Activated CD4-positive, alpha-beta T cell treated with anti-CD3 and anti-CD28 coated beads for 36 hours (primary cell): ENCODE results near the gene DLEU7. TPM values are rescaled to one million over a fixed set of nuclear protein-coding genes. Genes with fewer than 3 reads are reported as not detected.

ENCODE experiments used
- ATAC-seq: fragments of 200-7000 bp; cut with Tn5 transposase; one replicate; pipeline ENCODE4 v1.10.0; 2021; ENCODE audit warnings: mild to moderate bottlenecking, moderate library complexity
- CTCF ChIA-PET: fragments of 350-600 bp; sonication (Branson Sonifier 250); formaldehyde crosslinking; loops from one replicate; lab custom pipeline; 2021; ENCODE audit warnings: antibody characterized with exemption; lab: Charles Lee
- POLR2A ChIA-PET: fragments of 350-600 bp; sonication (Branson Sonifier 250); formaldehyde crosslinking; loops from one replicate; lab custom pipeline; 2021; ENCODE audit warnings: antibody characterized with exemption, inconsistent platforms; lab: Charles Lee
- DNase-seq: peaks from one replicate; pipeline ENCODE4 v3.0.0-alpha.2; 2020
- H3K27ac Mint-ChIP-seq: one replicate; pipeline ENCODE4 v1.8.0; 2021; ENCODE audit warnings: mixed read lengths
- H3K27me3 Mint-ChIP-seq: one replicate; pipeline ENCODE4 v1.8.0; 2021; ENCODE audit warnings: mixed read lengths
- H3K36me3 Mint-ChIP-seq: one replicate; pipeline ENCODE4 v1.8.0; 2021; ENCODE audit warnings: low read depth, mixed read lengths
- H3K4me1 Mint-ChIP-seq: one replicate; pipeline ENCODE4 v1.8.0; 2021; ENCODE audit warnings: mixed read lengths
- H3K4me3 Mint-ChIP-seq: one replicate; pipeline ENCODE4 v1.8.0; 2021; ENCODE audit warnings: mild to moderate bottlenecking, moderate library complexity, mixed read lengths
- H3K9me3 Mint-ChIP-seq: one replicate; pipeline ENCODE4 v1.8.0; 2021; ENCODE audit warnings: low read depth, mixed read lengths
- intact Hi-C, 2 experiments: fragments of 100-400 bp; cut with DNase I in 1 of 2; cut with micrococcal nuclease in 1 of 2; formaldehyde crosslinking; loops; one replicate each; pipeline versions ENCODE4 v1.14.2 to v1.15.1; 2022 to 2024; cut with DNase I, micrococcal nuclease
- total RNA-seq, 2 experiments: library from RNA; stranded (reverse); gene quantifications; one replicate each; pipeline ENCODE4 v1.2.3, GENCODE V29; 2021

The DLEU7 gene
- total RNA-seq, 2 experiments from 2014 or later, result not detected

- Mint-ChIP-seq H3K27ac (no peak overlapping the region), H3K27me3 (no peaks in the 10 kb centered on the region), H3K9me3 (no peaks in the 10 kb centered on the region), H3K36me3 (no peaks in the 10 kb centered on the region), H3K4me1 (no peaks in the 10 kb centered on the region), H3K4me3 (no peak overlapping the region)
- CTCF ChIA-PET, result no interaction called here
- intact Hi-C loops, result no loop called here
- no peak for ATAC-seq
- POLR2A ChIA-PET, result no interaction called here
- no peak for DNase-seq
These were observed 50.5 kb downstream of the DLEU7 start for GRCh38 chr13:50793026-50793425.

DNA sequence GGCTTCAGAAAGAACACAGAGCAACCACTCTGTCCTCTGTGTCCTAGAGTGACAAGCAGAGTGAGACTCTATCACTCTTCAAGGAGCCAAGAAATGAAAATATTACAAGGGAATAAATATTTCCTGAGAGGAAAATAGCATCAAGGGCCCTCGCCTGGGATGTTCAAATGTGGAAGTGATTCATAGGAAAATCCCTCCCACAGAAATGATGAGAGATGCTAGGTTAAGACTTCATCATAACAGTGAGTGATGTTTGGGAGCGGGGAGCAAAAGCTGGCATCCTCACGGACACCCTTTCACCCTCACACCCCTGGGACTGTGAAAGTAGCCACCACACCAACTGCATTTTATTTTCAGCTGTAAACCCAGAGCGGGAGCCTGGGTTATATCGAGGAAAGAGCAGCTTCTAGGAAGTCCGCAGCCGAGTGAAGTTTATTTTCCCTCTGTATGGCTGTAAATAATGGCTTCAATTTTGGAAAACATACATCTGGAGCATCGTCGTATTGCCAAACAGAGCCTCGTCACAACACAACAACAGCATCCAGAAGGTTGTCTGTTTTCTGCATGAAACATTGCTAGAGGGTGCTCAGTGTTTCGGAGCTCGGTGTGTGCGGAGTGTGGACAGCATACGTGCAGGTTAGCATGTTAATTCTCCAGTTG lies 54.8 kb downstream of the DLEU7 start:
- DNase-seq (no peak), ATAC-seq (no peak)
- Mint-ChIP-seq H3K36me3 (no peaks in the 10 kb centered on the region), H3K27me3 (no peaks in the 10 kb centered on the region), H3K4me1 (no peaks in the 10 kb centered on the region), H3K9me3 (no peaks in the 10 kb centered on the region), H3K27ac (no peak overlapping the region), H3K4me3 (no peak overlapping the region)
- intact Hi-C loops, result no loop called here
- ChIA-PET POLR2A (no interaction called here), CTCF (interaction anchor here (1.0 kb wide), 1 partner anchor 17 kb away, joined by 3 read pairs; no protein-coding TSS in a partner anchor)

DNA sequence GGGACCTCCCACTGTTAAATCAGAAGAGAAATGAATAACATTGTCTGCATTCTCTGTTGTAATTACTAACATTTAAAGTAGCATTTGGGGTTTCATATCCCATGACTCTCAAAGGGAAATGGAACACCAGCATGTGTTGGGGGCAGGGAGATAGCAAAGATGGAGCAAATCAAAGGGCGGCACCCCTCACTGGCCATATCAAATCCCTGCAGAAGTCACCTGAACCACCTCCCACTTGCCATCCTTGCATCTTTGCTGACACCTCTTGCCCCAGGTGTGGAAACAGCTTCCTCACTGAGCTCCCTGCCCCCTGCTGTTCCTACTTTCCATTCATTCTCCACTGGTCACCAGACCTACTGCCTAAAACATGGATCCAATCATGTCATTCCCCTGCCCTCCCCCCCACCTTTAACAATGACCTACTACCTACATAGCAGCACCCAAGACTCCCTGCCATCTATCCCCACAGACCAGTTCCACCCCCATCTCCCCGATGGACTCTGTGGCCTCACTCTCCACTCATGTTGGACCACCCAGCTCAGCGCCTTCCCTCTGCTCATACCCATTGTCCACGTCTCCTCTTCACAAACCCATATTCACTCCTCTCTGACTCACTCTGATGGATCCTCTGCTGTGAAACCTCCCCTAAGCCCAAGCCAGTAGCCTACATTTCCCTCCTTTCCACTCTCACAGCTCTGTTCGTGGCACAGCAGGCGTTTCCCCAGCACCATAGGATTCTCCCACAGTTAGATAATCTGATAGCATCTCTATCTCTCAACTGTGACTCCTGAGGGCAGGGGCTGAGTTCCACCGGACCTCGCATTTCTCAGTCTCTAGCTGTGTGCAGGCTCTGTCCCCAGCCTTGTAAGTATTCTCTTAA lies 55.9 kb downstream of the DLEU7 start:
- Mint-ChIP-seq H3K9me3 (no peaks in the 10 kb centered on the region), H3K36me3 (no peaks in the 10 kb centered on the region), H3K27ac (no peak overlapping the region), H3K27me3 (no peaks in the 10 kb centered on the region), H3K4me1 (no peaks in the 10 kb centered on the region), H3K4me3 (no peak overlapping the region)
- no peak for DNase-seq
- ChIA-PET POLR2A (no interaction called here), CTCF (interaction anchor here (1.0 kb wide), 1 partner anchor 18 kb away, joined by 3 read pairs; no protein-coding TSS in a partner anchor)
- no peak for ATAC-seq
- intact Hi-C loops, result no loop called here

GRCh38 chr13:50783717-50784290 lies 59.7 kb downstream of the DLEU7 start:
- POLR2A ChIA-PET, result no interaction called here

GRCh38 chr13:50783066-50783465 lies 60.4 kb downstream of the DLEU7 start:
- intact Hi-C loops, result no loop called here
- Mint-ChIP-seq H3K4me3 (no peak overlapping the region), H3K36me3 (no peaks in the 10 kb centered on the region), H3K9me3 (no peaks in the 10 kb centered on the region), H3K27ac (no peak overlapping the region), H3K4me1 (no peaks in the 10 kb centered on the region), H3K27me3 (peaks cover 6% of the 10 kb centered on the region)
- ATAC-seq (no peak), DNase-seq (no peak)
- POLR2A ChIA-PET, result no interaction called here
- CTCF ChIA-PET, result interaction anchor here (0.6 to 0.8 kb wide), 4 partner anchors 9 to 919 kb away, joined by 3 to 4 read pairs (median 3); no protein-coding TSS in a partner anchor

More at GRCh38 chr13:50783717-50784290, 59.7 kb downstream of the DLEU7 start:
- Mint-ChIP-seq H3K27me3 (peaks cover 5% of the 10 kb centered on the region), H3K27ac (no peak overlapping the region), H3K36me3 (no peaks in the 10 kb centered on the region), H3K9me3 (no peaks in the 10 kb centered on the region), H3K4me3 (no peak overlapping the region), H3K4me1 (no peaks in the 10 kb centered on the region)
- ATAC-seq, result no peak
- no peak for DNase-seq
- CTCF ChIA-PET, result interaction anchor here (0.6 to 1.7 kb wide), 5 partner anchors 8 to 953 kb away, joined by 3 to 5 read pairs (median 3); no protein-coding TSS in a partner anchor
- intact Hi-C loops, result no loop called here

DNA sequence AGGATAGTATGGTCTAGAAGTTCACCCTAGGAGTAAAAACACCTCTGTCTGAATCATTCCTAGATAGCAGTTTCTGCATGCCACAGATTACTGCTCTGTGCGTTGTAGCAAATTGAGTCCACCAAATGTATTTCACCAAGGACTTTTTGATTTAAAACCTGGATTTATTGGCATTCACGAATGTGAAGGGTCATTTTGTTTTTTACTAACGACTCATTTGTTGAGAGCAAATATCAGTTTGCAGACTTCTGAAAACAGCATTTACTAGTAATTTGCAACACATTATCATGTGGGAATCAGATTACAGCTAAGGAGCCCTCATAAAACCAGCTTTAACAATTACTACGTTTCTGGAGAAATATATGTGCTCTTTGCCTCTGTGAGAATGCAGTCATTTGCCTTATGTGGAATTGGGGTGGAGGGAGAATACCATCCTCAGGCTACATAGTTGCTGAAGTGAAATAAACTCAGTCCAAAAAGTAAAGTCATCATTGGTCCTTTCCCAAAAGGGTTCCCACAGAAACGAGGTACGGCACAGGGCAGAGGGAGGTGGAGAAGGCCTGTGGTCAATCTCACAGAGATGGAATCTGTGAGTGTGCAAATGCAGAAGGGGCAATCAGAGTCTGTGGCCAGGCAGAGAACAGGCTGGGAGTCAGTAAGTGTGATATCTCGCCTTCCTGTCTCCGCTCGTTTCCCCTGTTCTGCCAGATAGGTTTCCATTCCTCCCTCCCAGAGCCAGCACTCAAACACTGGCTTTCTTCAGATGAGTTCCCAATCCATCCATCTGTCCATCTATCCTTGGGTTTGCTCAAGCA lies 63.1 kb downstream of the DLEU7 start:
- ChIA-PET CTCF (no interaction called here), POLR2A (no interaction called here)
- no peak overlapping the region for H3K27ac Mint-ChIP-seq
- peaks cover 5% of the 10 kb centered on the region for H3K9me3 Mint-ChIP-seq
- H3K27me3 Mint-ChIP-seq, result peaks cover 6% of the 10 kb centered on the region
- ATAC-seq (no peak), DNase-seq (no peak)
- no peaks in the 10 kb centered on the region for H3K4me1 Mint-ChIP-seq
- intact Hi-C loops, result no loop called here
- no peak overlapping the region for H3K4me3 Mint-ChIP-seq
- H3K36me3 Mint-ChIP-seq, result no peaks in the 10 kb centered on the region

DNA sequence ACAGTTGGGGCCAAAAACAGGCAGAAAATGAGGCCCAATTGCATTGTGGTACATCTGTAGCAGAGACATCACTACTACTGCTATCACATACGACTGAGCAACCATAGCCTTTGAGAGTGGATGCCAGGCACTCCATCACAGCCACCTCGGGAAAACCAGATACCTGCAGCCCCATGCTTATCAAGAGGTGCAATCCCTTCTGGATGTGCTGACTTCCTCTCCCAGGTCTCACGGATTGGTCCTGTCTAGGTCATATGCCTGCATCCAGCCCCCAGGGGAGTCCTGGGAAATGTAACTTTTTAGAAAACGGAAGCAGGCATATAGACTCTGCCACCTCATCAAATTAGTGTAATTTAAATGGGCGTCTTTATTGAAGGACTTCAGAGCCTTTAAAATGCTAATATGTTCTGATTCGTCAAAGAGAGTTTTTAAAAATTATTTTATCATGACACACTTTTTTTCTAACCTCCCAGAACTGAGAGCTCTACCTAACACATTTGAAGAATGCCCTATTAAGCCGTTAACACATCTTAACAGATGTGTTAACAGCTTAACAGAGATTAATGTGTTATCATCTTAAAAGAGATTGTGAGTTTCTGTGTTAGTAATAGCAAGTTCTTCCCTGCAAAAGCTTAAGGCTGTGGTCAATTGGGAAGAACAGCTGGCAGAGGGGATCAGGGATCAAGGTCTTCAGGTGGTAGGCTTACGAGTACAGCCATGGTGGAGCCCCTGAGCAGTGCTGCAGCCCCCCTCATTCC lies 63.9 kb downstream of the DLEU7 start:
- intact Hi-C loops, result no loop called here
- no peak overlapping the region for H3K4me3 Mint-ChIP-seq
- no peak for ATAC-seq
- no peaks in the 10 kb centered on the region for H3K36me3 Mint-ChIP-seq
- CTCF ChIA-PET, result no interaction called here
- POLR2A ChIA-PET, result no interaction called here
- H3K27me3 Mint-ChIP-seq, result peaks cover 6% of the 10 kb centered on the region
- DNase-seq, result no peak
- H3K27ac Mint-ChIP-seq, result no peak overlapping the region
- H3K9me3 Mint-ChIP-seq, result peaks cover 10% of the 10 kb centered on the region
- no peaks in the 10 kb centered on the region for H3K4me1 Mint-ChIP-seq

Other genes with a start within 250 kb of the DLEU7 start
- gene RNASEH2B, start 66.1 kb upstream of the DLEU7 start, total RNA-seq, result 10 to 100 TPM; 61.8 to 88.5 TPM